Measurements from ENCODE around the gene TMEM178B. TPM values are rescaled to one million over a fixed set of nuclear protein-coding genes. Genes with fewer than 3 reads are reported as not detected.
"Not testable (repeated sequence)": the region's sequence is repeated elsewhere in the genome, so short reads cannot be mapped to it uniquely, and the experiment has no call there.

The TMEM178B gene
- polyA plus RNA-seq (2011; rRNA removed) (0.01 TPM in 2 replicates), polyA minus RNA-seq (2011; rRNA and poly(A)+ RNA removed) (0.04 and 0.05 TPM in 2 replicates)

- Histone ChIP-seq H3K4me3 (ENCODE audit: low read depth, low read length) (peak within 1 kb of the TSS; percentile 48), H3K27me3 (ENCODE audit: control insufficient read depth, insufficient read depth, low read length) (peaks cover 59% of the 10 kb centered on the region), H3K27ac (ENCODE audit: low read depth, low read length) (no peak within 1 kb of the TSS), H3K9me3 (ENCODE audit: control insufficient read depth, insufficient read depth, low read length) (no peaks in the 10 kb centered on the region; the same call in 1 of the 2 replicates)
- no peak for TF ChIP-seq CTCF (IDR thresholded peaks at IDR 0.05; ENCODE audit: low read depth, low read length)
- ChIA-PET POLR2A (no interaction called here), CTCF (no interaction called here)
- DNase-seq (ENCODE audit: low read depth, low spot score): no peak
Measured at GRCh38 chr7:141073641-141074161, at the start of gene TMEM178B. Gene TMEM178B (plus strand): TSS chr7:141074064.

- ChIA-PET POLR2A (interaction anchor here (0.7 kb wide), 1 partner anchor 101 kb away, joined by 5 read pairs; no protein-coding TSS in a partner anchor), CTCF (no interaction called here)
- Histone ChIP-seq H3K27me3 (ENCODE audit: control insufficient read depth, insufficient read depth, low read length) (no peaks in the 10 kb centered on the region), H3K4me3 (ENCODE audit: low read depth, low read length) (no peak overlapping the region), H3K9me3 (ENCODE audit: control insufficient read depth, insufficient read depth, low read length) (no peaks in the 10 kb centered on the region), H3K27ac (ENCODE audit: low read depth, low read length) (no peak overlapping the region)
- TF ChIP-seq CTCF (IDR thresholded peaks at IDR 0.05; ENCODE audit: low read depth, low read length): no peak
- no peak for DNase-seq (ENCODE audit: low read depth, low spot score)
Measured at GRCh38 chr7:141024668-141025067, 49.2 kb upstream of the TMEM178B start.

GRCh38 chr7:141027043-141027442 is 46.8 kb upstream of the TMEM178B start:
- CTCF ChIA-PET: no interaction called here
- no peak for DNase-seq (ENCODE audit: low read depth, low spot score)
- H3K4me3 ChIP-seq (ENCODE audit: low read depth, low read length): no peak overlapping the region

GRCh38 chr7:141028767-141029166 is 45.1 kb upstream of the TMEM178B start:
- TF ChIP-seq CTCF (IDR thresholded peaks at IDR 0.05; ENCODE audit: low read depth, low read length): no peak
- Histone ChIP-seq H3K9me3 (ENCODE audit: control insufficient read depth, insufficient read depth, low read length) (no peaks in the 10 kb centered on the region), H3K27ac (ENCODE audit: low read depth, low read length) (no peak overlapping the region), H3K4me3 (ENCODE audit: low read depth, low read length) (no peak overlapping the region), H3K27me3 (ENCODE audit: control insufficient read depth, insufficient read depth, low read length) (no peaks in the 10 kb centered on the region)
- DNase-seq (ENCODE audit: low read depth, low spot score): no peak
- CTCF ChIA-PET: no interaction called here
- POLR2A ChIA-PET: no interaction called here

More at GRCh38 chr7:141027043-141027442, 46.8 kb upstream of the TMEM178B start:
- Histone ChIP-seq H3K27me3 (ENCODE audit: control insufficient read depth, insufficient read depth, low read length) (no peaks in the 10 kb centered on the region), H3K9me3 (ENCODE audit: control insufficient read depth, insufficient read depth, low read length) (no peaks in the 10 kb centered on the region), H3K27ac (ENCODE audit: low read depth, low read length) (no peak overlapping the region)
- no peak for TF ChIP-seq CTCF (IDR thresholded peaks at IDR 0.05; ENCODE audit: low read depth, low read length)
- POLR2A ChIA-PET: no interaction called here

- H3K9me3 ChIP-seq (ENCODE audit: control insufficient read depth, insufficient read depth, low read length); POLR2A ChIA-PET; H3K27me3 ChIP-seq (ENCODE audit: control insufficient read depth, insufficient read depth, low read length); H3K4me3 ChIP-seq (ENCODE audit: low read depth, low read length); DNase-seq (ENCODE audit: low read depth, low spot score); CTCF ChIA-PET; H3K27ac ChIP-seq (ENCODE audit: low read depth, low read length): not testable (repeated sequence)
Measured at GRCh38 chr7:141032539-141033323, 41.1 kb upstream of the TMEM178B start.

- DNase-seq (ENCODE audit: low read depth, low spot score); H3K9me3 ChIP-seq (ENCODE audit: control insufficient read depth, insufficient read depth, low read length); H3K27ac ChIP-seq (ENCODE audit: low read depth, low read length); CTCF ChIA-PET; H3K27me3 ChIP-seq (ENCODE audit: control insufficient read depth, insufficient read depth, low read length); POLR2A ChIA-PET; H3K4me3 ChIP-seq (ENCODE audit: low read depth, low read length): not testable (repeated sequence)
Measured at GRCh38 chr7:141038100-141038499, 35.8 kb upstream of the TMEM178B start.
